BJ (cell line): ENCODE measurements around the gene PCGF2. TPM values are rescaled to one million over a fixed set of nuclear protein-coding genes. Genes with fewer than 3 reads are reported as not detected.

ENCODE experiments used
- CTCF ChIA-PET: fragments of 350-600 bp; formaldehyde crosslinking; extraction: SDS; loops from one replicate; lab custom pipeline; 2021; ENCODE audit warnings: antibody characterized with exemption, inconsistent platforms; lab: Yijun Ruan, JAX
- POLR2A ChIA-PET: fragments of 300-600 bp; sonication (Branson Sonifier 250); formaldehyde crosslinking; extraction: SDS; loops from one replicate; lab custom pipeline; 2021; ENCODE audit warnings: antibody characterized with exemption; lab: Charles Lee
- DNase-seq: peaks from one replicate; pipeline ENCODE4 v3.0.0-alpha.2; 2011; ENCODE audit warnings: low read depth
- H3K27me3 ChIP-seq: 2 replicates; pipeline ENCODE4 v1.6.0; 2011; ENCODE audit warnings: low read length; ENCODE audit not compliant: control insufficient read depth, insufficient read depth
- H3K36me3 ChIP-seq: 2 replicates; pipeline ENCODE4 v1.5.1; 2011; ENCODE audit warnings: low read length; ENCODE audit not compliant: control insufficient read depth, insufficient read depth
- H3K4me3 ChIP-seq: 2 replicates; pipeline ENCODE4 v1.5.1; 2011; ENCODE audit warnings: low read depth, mild to moderate bottlenecking, control low read depth, low read length
- CTCF ChIP-seq: IDR thresholded peaks from 2 replicates; pipeline ENCODE4 v1.5.1; 2011; ENCODE audit warnings: low read depth, mild to moderate bottlenecking, control low read depth, inconsistent platforms, low read length, moderate library complexity; ENCODE audit not compliant: insufficient read depth
- polyA plus RNA-seq: library from polyadenylated mRNA; depleted of rRNA; stranded (reverse); fragments of >200 nt; gene quantifications from 2 replicates; pipeline ENCODE4 v1.2.3, GENCODE V29; 2011

Gene PCGF2
- polyA plus RNA-seq, 1 experiment: 27.6 TPM

- TF ChIP-seq CTCF: no peak
- Histone ChIP-seq H3K4me3 (no peak overlapping the region), H3K27me3 (no peaks in the 10 kb centered on the region), H3K36me3 (peaks cover 35% of the 10 kb centered on the region)
- POLR2A ChIA-PET: no interaction called here
- CTCF ChIA-PET: no interaction called here
- no peak for DNase-seq
Measured at GRCh38 chr17:38720941-38721340, 27.2 kb downstream of the PCGF2 start.

GRCh38 chr17:38719943-38720641 is 28.0 kb downstream of the PCGF2 start:
- ChIA-PET CTCF (interaction anchor here (5.3 kb wide), 1 partner anchor 8 kb away, joined by 22 read pairs; no protein-coding TSS in a partner anchor), POLR2A (no interaction called here)
- no peaks in the 10 kb centered on the region for H3K27me3 ChIP-seq
- no peak overlapping the region for H3K4me3 ChIP-seq
- H3K36me3 ChIP-seq: peaks cover 40% of the 10 kb centered on the region
- DNase-seq: no peak
- no peak for TF ChIP-seq CTCF

GRCh38 chr17:38719289-38719942 is 28.7 kb downstream of the PCGF2 start:
- POLR2A ChIA-PET: no interaction called here
- peaks cover 38% of the 10 kb centered on the region for H3K36me3 ChIP-seq

GRCh38 chr17:38717139-38717745 is 30.9 kb downstream of the PCGF2 start:
- ChIA-PET CTCF (interaction anchor here (5.3 kb wide), 1 partner anchor 11 kb away, joined by 22 read pairs; no protein-coding TSS in a partner anchor), POLR2A (no interaction called here)
- DNase-seq: no peak
- Histone ChIP-seq H3K27me3 (no peaks in the 10 kb centered on the region), H3K4me3 (no peak overlapping the region), H3K36me3 (peaks cover 41% of the 10 kb centered on the region)
- TF ChIP-seq CTCF: no peak

More at GRCh38 chr17:38719289-38719942, 28.7 kb downstream of the PCGF2 start:
- Histone ChIP-seq H3K27me3 (no peaks in the 10 kb centered on the region), H3K4me3 (no peak overlapping the region)
- no peak for TF ChIP-seq CTCF
- CTCF ChIA-PET: interaction anchor here (1.1 to 5.3 kb wide), 4 partner anchors 9 to 43 kb away, joined by 3 to 22 read pairs (median 6); partner anchors contain the start of gene CISD3
- no peak for DNase-seq
